MG63 (cell line): Measurements from ENCODE around the gene CFAP410. TPM values are rescaled to one million over a fixed set of nuclear protein-coding genes. Genes with fewer than 3 reads are reported as not detected.

Source experiments
- DNase-seq: peaks from one replicate; pipeline ENCODE4 v3.0.0-alpha.2; 2020
- H3K27me3 ChIP-seq: fragments of 250-450 bp; sonication (Bioruptor Pico); 2 replicates; pipeline ENCODE4 v1.5.1; 2020; ENCODE audit warnings: mild to moderate bottlenecking, moderate library complexity
- H3K36me3 ChIP-seq: fragments of 250-450 bp; sonication (Bioruptor Pico); 2 replicates; pipeline ENCODE4 v1.5.1; 2020; ENCODE audit warnings: mild to moderate bottlenecking, moderate library complexity
- H3K4me3 ChIP-seq: fragments of 250-450 bp; sonication (Bioruptor Pico); 2 replicates; pipeline ENCODE4 v1.5.1; 2020; ENCODE audit warnings: mild to moderate bottlenecking, moderate library complexity
- H3K9me3 ChIP-seq: fragments of 250-450 bp; sonication (Bioruptor Pico); 2 replicates; pipeline ENCODE4 v1.5.1; 2020; ENCODE audit warnings: mild to moderate bottlenecking, moderate library complexity
- total RNA-seq: library from RNA; depleted of rRNA; stranded (reverse); fragments of >200 nt; shearing (Covaris generic); gene quantifications from 2 replicates; pipeline ENCODE4 v1.2.3, GENCODE V29; 2014; ENCODE audit warnings: low replicate concordance

The CFAP410 gene
- total RNA-seq, 1 experiment from 2014 or later, result 34.9 TPM

GRCh38 chr21:44329086-44329889 is 9.9 kb downstream of the CFAP410 start:
- H3K27me3 ChIP-seq, result no peaks in the 10 kb centered on the region
- no peaks in the 10 kb centered on the region for H3K9me3 ChIP-seq
- DNase-seq, result no peak
- no peak overlapping the region for H3K4me3 ChIP-seq
- H3K36me3 ChIP-seq, result peaks cover 11% of the 10 kb centered on the region

DNA sequence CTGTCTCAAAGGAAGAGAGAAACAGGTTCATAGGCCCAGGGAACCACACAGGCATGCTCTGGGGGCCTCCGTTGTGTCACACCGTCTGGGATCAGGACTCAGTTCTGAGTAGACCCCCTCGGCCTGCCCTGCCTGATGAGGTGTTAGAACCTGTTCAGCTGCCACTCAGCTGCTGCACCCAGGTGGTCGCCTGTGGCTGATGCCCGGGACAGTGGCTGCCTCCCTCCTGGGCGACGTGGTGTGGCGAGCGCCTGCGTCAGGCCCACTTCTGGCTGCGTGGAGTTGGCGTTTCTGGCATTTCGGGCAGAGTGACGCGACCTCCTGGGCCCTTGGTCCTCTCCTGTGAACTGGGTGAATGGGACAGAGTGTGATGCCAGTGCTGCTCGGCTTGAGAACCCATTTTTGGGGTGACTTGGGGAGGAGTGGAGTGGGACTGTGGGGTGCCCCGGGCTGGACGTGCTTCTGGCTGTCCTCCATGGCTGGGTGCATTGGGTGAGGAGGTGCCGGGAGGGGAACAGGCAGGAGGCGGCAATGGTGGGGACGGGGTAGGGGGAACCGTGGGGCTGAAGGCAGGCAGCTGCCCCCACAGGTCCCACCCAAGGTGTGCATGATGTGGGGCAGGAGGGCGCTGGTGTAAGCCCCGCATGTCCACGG is 10.8 kb downstream of the CFAP410 start:
- H3K9me3 ChIP-seq, result no peaks in the 10 kb centered on the region
- DNase-seq, result no peak
- no peaks in the 10 kb centered on the region for H3K27me3 ChIP-seq
- no peak overlapping the region for H3K4me3 ChIP-seq
- H3K36me3 ChIP-seq, result peaks cover 19% of the 10 kb centered on the region

- Histone ChIP-seq H3K4me3 (no peak overlapping the region), H3K36me3 (peaks cover 19% of the 10 kb centered on the region), H3K9me3 (no peaks in the 10 kb centered on the region), H3K27me3 (no peaks in the 10 kb centered on the region)
- DNase-seq, result no peak
Measured at GRCh38 chr21:44327603-44327974, 11.6 kb downstream of the CFAP410 start.

DNA sequence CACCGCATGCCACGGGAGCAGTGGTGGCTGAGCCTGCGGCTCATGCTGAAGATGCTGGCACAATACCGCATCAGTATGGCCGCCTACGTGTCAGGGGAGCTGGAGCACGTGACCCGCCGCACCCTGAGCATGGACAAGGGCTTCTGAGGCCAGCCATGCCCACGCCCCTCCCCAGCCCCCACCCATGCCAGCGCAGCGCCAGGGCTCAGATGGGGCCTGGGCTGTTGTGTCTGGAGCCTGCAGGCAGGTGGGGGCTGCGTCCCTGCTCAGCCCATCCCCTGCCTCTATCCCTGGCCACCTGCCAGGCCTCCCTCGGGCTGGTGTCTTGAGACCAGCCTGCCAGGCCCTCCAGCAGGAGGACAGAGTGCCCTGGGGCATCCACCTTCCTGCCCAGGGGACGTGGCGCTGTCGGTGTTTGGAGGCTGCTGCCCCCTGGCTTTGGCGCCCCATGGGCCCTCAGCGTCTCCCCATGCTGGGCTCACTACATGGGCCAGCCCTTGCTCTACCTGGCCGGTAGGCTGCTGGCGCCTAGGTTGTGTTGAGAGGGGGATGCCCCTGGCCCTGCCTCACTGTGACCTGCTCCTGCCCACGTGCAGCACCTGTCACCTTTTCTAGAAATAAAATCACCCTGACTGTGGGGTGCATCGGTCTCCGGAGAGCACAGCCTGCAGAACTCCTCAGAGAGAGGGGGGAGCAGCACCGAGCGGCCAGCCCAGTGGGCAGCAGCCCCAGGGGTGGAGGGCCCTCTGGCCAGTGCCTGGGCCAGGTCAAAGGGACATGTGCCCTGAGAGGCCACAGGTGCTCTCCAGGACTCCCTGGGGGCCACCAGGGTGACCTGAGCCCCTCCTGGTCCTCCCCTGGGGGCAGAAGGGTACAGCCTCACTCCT is 12.2 kb downstream of the CFAP410 start:
- DNase-seq, result no peak
- no peaks in the 10 kb centered on the region for H3K9me3 ChIP-seq
- peaks cover 22% of the 10 kb centered on the region for H3K36me3 ChIP-seq

GRCh38 chr21:44326272-44326647 is 12.9 kb downstream of the CFAP410 start:
- H3K9me3 ChIP-seq, result no peaks in the 10 kb centered on the region
- no peak for DNase-seq
- H3K4me3 ChIP-seq, result no peak overlapping the region
- peaks cover 25% of the 10 kb centered on the region for H3K36me3 ChIP-seq
- no peaks in the 10 kb centered on the region for H3K27me3 ChIP-seq

More for the DNA sequence above, 12.2 kb downstream of the CFAP410 start:
- Histone ChIP-seq H3K4me3 (no peak overlapping the region), H3K27me3 (no peaks in the 10 kb centered on the region)

DNA sequence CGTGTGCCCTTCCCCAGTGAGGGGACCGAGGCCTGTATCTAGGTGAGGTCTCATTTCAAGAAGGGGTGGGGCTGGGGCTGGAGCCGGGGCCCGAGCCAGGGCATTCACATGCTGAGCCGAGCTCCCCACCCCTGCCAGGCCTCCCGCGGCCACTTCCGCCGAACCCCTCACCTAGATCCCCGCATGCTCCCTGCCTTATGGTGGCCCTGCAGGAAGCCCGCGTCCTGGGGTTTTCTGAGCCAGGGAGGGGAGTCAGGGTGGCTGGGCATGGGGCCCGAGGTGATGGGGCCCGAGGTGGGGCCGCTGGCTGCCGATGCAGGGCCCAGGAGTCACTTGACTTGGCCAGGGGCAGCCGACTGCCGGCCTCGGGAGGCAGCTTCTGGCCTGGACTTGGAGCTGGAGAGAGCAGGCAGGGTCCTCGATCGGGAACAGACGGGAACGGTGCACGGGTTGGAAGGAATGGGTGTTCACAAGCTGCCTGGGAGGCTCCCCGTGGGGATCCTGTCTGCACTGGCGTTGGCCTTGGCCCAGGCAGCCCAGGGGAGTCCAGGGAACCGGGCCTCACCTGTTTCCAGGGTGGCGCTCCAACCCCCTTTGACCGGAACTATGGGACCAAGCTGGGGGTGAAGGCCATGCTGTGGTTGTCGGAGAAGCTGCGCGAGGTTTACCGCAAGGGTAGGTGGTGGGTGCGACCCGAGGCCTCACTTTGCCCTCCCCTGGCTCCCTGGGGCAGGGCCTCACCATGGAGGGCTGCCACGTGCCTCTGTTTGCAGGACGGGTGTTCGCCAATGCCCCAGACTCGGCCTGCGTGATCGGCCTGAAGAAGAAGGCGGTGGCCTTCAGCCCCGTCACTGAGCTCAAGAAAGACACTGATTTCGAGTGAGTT is 13.6 kb downstream of the CFAP410 start:
- Histone ChIP-seq H3K36me3 (peaks cover 28% of the 10 kb centered on the region), H3K9me3 (no peaks in the 10 kb centered on the region)
- no peak for DNase-seq

DNA sequence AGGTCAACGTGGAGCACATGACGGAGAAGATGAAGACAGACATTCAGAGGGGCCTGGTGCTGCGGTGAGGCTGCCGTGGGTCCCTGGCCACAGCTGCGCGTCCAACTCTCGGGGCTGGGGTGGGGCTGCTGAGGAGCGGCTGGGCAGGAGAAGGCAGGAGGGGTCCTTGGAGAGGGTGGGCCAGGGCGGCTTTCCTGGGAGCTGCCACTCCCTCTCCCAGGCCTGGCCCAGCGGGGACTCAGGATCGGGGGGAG is 14.4 kb downstream of the CFAP410 start:
- Histone ChIP-seq H3K27me3 (no peaks in the 10 kb centered on the region), H3K4me3 (no peak overlapping the region), H3K9me3 (no peaks in the 10 kb centered on the region), H3K36me3 (peaks cover 32% of the 10 kb centered on the region)
- DNase-seq, result no peak

More for the DNA sequence above, 13.6 kb downstream of the CFAP410 start:
- Histone ChIP-seq H3K27me3 (no peaks in the 10 kb centered on the region), H3K4me3 (no peak overlapping the region)

- H3K36me3 ChIP-seq, result peaks cover 33% of the 10 kb centered on the region
- H3K27me3 ChIP-seq, result no peaks in the 10 kb centered on the region
- H3K4me3 ChIP-seq, result no peak overlapping the region
- no peaks in the 10 kb centered on the region for H3K9me3 ChIP-seq
- no peak for DNase-seq
Measured at GRCh38 chr21:44324106-44324853, 14.9 kb downstream of the CFAP410 start.

DNA sequence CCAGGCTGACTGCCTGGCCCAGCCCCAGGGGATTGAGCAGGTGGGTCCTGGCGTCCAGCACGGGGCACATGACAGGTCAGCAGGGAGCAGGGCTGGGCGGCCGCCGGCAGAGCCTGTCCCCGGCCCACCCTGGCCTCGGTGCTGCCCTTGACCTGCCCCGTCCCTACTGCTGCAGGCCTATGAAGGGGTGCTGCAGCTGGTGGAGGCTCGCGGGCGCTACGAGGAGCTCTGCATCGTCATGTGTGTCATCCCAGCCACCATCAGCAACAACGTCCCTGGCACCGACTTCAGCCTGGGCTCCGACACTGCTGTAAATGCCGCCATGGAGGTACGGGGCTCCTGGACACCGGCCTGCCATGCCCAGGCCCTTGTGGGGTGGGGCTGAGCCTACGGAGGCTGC is 15.6 kb downstream of the CFAP410 start:
- Histone ChIP-seq H3K9me3 (no peaks in the 10 kb centered on the region), H3K27me3 (no peaks in the 10 kb centered on the region), H3K4me3 (no peak overlapping the region), H3K36me3 (peaks cover 33% of the 10 kb centered on the region)
- DNase-seq, result no peak

GRCh38 chr21:44322621-44323325 is 16.4 kb downstream of the CFAP410 start:
- Histone ChIP-seq H3K9me3 (no peaks in the 10 kb centered on the region), H3K4me3 (no peak overlapping the region), H3K27me3 (no peaks in the 10 kb centered on the region), H3K36me3 (peaks cover 33% of the 10 kb centered on the region)
- no peak for DNase-seq

DNA sequence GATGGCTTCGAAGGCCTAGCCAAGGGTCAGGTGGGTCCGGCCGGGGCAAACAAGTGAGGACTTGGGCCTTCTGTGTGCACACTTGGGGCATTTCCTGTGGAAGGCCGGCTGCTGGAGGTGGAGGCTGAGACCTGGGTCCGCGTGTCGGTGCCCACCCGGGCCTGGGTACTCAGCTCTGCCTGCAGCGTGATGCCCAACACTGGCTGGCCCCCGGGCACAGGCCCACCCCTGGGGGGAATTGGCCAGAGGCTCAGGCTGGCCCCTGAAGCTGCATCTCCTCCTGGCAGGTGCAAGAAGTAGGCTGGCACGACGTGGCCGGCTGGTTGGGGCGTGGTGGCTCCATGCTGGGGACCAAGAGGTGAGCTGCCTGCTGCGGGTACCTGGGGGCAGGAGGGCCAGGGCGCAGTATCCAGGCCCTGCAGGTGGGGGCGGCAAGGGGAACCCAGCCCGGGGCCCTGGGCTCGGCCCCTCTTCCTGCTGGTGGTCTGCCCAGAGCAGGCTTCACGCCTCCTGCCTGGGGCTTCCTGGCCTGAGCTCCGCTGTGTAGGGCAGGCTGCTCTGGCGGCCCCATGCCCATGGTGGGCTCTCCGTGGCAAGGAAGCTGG is 17.2 kb downstream of the CFAP410 start:
- Histone ChIP-seq H3K9me3 (no peaks in the 10 kb centered on the region), H3K27me3 (no peaks in the 10 kb centered on the region), H3K4me3 (no peak overlapping the region), H3K36me3 (peaks cover 38% of the 10 kb centered on the region)
- DNase-seq, result no peak

- no peak for DNase-seq
- H3K9me3 ChIP-seq, result no peaks in the 10 kb centered on the region
- H3K27me3 ChIP-seq, result no peaks in the 10 kb centered on the region
- H3K4me3 ChIP-seq, result no peak overlapping the region
- H3K36me3 ChIP-seq, result peaks cover 42% of the 10 kb centered on the region
Measured at GRCh38 chr21:44320847-44321246, 18.3 kb downstream of the CFAP410 start.

- Histone ChIP-seq H3K4me3 (no peak overlapping the region), H3K27me3 (no peaks in the 10 kb centered on the region), H3K9me3 (no peaks in the 10 kb centered on the region), H3K36me3 (peaks cover 38% of the 10 kb centered on the region)
- no peak for DNase-seq
Measured at GRCh38 chr21:44319407-44320065, 19.7 kb downstream of the CFAP410 start.

DNA sequence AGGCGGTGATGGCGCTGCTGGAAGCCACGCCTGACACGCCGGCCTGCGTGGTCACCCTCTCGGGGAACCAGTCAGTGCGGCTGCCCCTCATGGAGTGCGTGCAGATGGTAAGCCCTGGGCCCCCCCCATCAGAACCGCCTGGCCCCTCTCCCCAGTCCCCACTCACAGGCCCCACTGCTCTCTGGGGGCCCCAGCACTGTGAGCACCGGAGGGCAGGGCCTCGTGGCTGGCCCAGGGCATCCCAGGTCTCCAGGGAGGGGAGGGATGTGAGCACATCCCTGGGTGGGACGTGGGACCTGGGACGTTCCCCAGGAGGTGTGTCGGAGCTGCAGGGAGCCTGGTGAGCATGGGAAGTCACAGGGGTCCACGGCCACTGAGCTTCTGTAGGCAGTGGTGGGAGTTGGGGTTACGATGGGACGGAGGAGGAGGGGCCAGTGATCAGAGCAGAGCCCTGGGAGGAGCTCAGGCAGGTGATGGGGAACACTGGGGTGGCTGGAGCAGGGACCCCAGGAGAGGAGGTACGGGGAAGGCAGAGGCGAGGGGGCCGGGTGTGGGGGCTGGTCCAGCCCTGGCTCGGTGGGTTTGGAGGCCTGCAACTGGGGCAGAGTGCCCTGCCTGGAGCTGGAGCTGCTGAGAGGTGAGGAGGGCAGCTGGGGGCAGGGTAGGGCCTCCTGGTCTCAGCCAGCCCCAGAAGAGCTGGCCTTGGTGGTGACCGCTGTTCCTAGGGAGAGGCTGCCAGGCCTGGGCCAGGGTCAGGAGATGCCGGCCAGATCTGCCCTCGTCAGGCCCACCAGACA is 20.5 kb downstream of the CFAP410 start:
- H3K4me3 ChIP-seq, result no peak overlapping the region
- peaks cover 30% of the 10 kb centered on the region for H3K36me3 ChIP-seq
- H3K27me3 ChIP-seq, result no peaks in the 10 kb centered on the region
- no peaks in the 10 kb centered on the region for H3K9me3 ChIP-seq
- DNase-seq, result no peak
